ENCODE data around the gene NHS.

The NHS gene

GRCh38 chrX:17374619-17375366 is at the start of gene NHS:
NHS (plus strand) TSS chrX:17375200; CDS start chrX:17375758, 558 bp downstream.
- DNase-seq (ENCODE audit: low read depth): peak; percentile 57

- no peak for DNase-seq (ENCODE audit: low read depth)
Measured at GRCh38 chrX:17328837-17329236, 46.2 kb upstream of the NHS start.

- DNase-seq (ENCODE audit: low read depth): no peak
Measured at GRCh38 chrX:17336377-17336776, 38.6 kb upstream of the NHS start.

GRCh38 chrX:17355976-17356375 is 19.0 kb upstream of the NHS start:
- DNase-seq (ENCODE audit: low read depth): no peak

GRCh38 chrX:17359500-17359899 is 15.5 kb upstream of the NHS start:
- DNase-seq (ENCODE audit: low read depth): no peak

- DNase-seq (ENCODE audit: low read depth): no peak
Measured at GRCh38 chrX:17361620-17362019, 13.4 kb upstream of the NHS start.

GRCh38 chrX:17368002-17368401 is 7.0 kb upstream of the NHS start:
- no peak for DNase-seq (ENCODE audit: low read depth)

GRCh38 chrX:17369309-17369708 is 5.7 kb upstream of the NHS start:
- DNase-seq (ENCODE audit: low read depth): no peak

- no peak for DNase-seq (ENCODE audit: low read depth)
Measured at GRCh38 chrX:17370191-17370590, 4.8 kb upstream of the NHS start.

- no peak for DNase-seq (ENCODE audit: low read depth)
Measured at GRCh38 chrX:17372052-17372451, 2.9 kb upstream of the NHS start.

GRCh38 chrX:17373337-17373736 is 1.7 kb upstream of the NHS start:
- no peak for DNase-seq (ENCODE audit: low read depth)

- no peak for DNase-seq (ENCODE audit: low read depth)
Measured at GRCh38 chrX:17375367-17375636, 302 bp downstream of the NHS start.

GRCh38 chrX:17375637-17376430 is 834 bp downstream of the NHS start:
- DNase-seq (ENCODE audit: low read depth): no peak

GRCh38 chrX:17376431-17377077 is 1.6 kb downstream of the NHS start:
- no peak for DNase-seq (ENCODE audit: low read depth)

GRCh38 chrX:17377091-17377717 is 2.2 kb downstream of the NHS start:
- no peak for DNase-seq (ENCODE audit: low read depth)

- DNase-seq (ENCODE audit: low read depth): no peak
Measured at GRCh38 chrX:17377795-17378194, 2.8 kb downstream of the NHS start.

- no peak for DNase-seq (ENCODE audit: low read depth)
Measured at GRCh38 chrX:17380221-17380620, 5.2 kb downstream of the NHS start.

- no peak for DNase-seq (ENCODE audit: low read depth)
Measured at GRCh38 chrX:17390419-17390850, 15.4 kb downstream of the NHS start.

GRCh38 chrX:17395154-17395553 is 20.2 kb downstream of the NHS start:
- no peak for DNase-seq (ENCODE audit: low read depth)

- no peak for DNase-seq (ENCODE audit: low read depth)
Measured at GRCh38 chrX:17397074-17397473, 22.1 kb downstream of the NHS start.

- no peak for DNase-seq (ENCODE audit: low read depth)
Measured at GRCh38 chrX:17403189-17403691, 28.2 kb downstream of the NHS start.

- DNase-seq (ENCODE audit: low read depth): no peak
Measured at GRCh38 chrX:17403972-17404371, 29.0 kb downstream of the NHS start.
